Ascending aorta (tissue), 2 donors: ENCODE measurements around the gene TAP2. TPM values are rescaled to one million over a fixed set of nuclear protein-coding genes. Genes with fewer than 3 reads are reported as not detected.
"Not testable (repeated sequence)": the region's sequence is repeated elsewhere in the genome, so short reads cannot be mapped to it uniquely, and the experiment has no call there.

Experiments
- DNase-seq, 2 donors: peaks; one replicate each; pipeline ENCODE4 v3.0.0-alpha.2; 2019; ENCODE audit warnings: low spot score in 2 of 2
- H3K27ac ChIP-seq, 2 donors: fragments of 200-600 bp; sonication (generic); one replicate each; pipeline ENCODE4 v1.5.1; 2016 to 2017; ENCODE audit warnings: mild to moderate bottlenecking in 1 of 2
- H3K27me3 ChIP-seq: fragments of 200-600 bp; sonication (generic); one replicate; pipeline ENCODE4 v1.5.1; 2017
- H3K36me3 ChIP-seq, 2 donors: fragments of 200-600 bp; sonication (generic); one replicate each; pipeline ENCODE4 v1.5.1; 2016
- H3K4me1 ChIP-seq, 2 donors: fragments of 200-600 bp; sonication (generic); one replicate each; pipeline ENCODE4 v1.5.1; 2016 to 2017; ENCODE audit warnings: mild to moderate bottlenecking in 1 of 2
- H3K4me3 ChIP-seq, 2 donors: fragments of 200-600 bp; sonication (generic); one replicate each; pipeline ENCODE4 v1.5.1; 2016 to 2017; ENCODE audit warnings: mild to moderate bottlenecking in 1 of 2
- H3K9me3 ChIP-seq, 2 donors: fragments of 200-600 bp; sonication (generic); one replicate each; pipeline ENCODE4 v1.5.1; 2016
- intact Hi-C: fragments of 100-400 bp; cut with DNase I; formaldehyde crosslinking; loops from one replicate; pipeline ENCODE4 v1.15.1; 2023
- total RNA-seq: library from RNA; depleted of rRNA; stranded (reverse); fragments of >200 nt; gene quantifications from one replicate; pipeline ENCODE4 v1.1.0, GENCODE V29; 2016
- TF ChIP-seq, protein P1 (sequence below), 3 experiments: fragments of 200-600 bp in 2 of 3; fragments of 450-650 bp in 1 of 3; sonication (generic) in 2 of 3; IDR thresholded peaks; one replicate each; pipeline ENCODE4 v1.5.1; 2016 to 2019; ENCODE audit warnings: antibody characterized with exemption in 3 of 3, mild to moderate bottlenecking in 1 of 3, moderate library complexity in 1 of 3

The TAP2 gene
- total RNA-seq, 1 donor from 2014 or later, result 26.7 TPM

DNA sequence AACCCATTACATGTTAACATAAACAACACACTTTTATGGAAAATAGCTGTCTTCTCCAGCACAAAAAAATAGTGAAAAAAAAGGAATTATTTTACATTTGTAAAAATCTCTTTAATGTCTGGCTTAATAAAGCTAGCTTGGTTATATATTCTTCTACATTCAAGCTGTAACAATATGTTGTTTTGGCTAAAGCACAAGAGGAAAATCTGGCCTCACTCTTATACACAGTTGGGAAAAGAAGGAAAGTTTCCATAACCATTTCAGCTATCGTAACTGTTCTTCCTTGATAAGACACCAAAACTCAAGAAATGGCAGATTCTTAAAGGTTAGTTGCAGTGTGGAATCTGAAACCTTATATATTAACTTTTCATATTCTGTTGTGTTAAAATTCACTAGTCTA, 29.4 kb downstream of the TAP2 start:
- Histone ChIP-seq H3K27me3 (no peaks in the 10 kb centered on the region), H3K4me3 (no peak overlapping the region), H3K9me3 (no peaks in the 10 kb centered on the region), H3K27ac (no peak overlapping the region), H3K4me1 (no peaks in the 10 kb centered on the region), H3K36me3 (no peaks in the 10 kb centered on the region)
- TF ChIP-seq, protein P1, sequence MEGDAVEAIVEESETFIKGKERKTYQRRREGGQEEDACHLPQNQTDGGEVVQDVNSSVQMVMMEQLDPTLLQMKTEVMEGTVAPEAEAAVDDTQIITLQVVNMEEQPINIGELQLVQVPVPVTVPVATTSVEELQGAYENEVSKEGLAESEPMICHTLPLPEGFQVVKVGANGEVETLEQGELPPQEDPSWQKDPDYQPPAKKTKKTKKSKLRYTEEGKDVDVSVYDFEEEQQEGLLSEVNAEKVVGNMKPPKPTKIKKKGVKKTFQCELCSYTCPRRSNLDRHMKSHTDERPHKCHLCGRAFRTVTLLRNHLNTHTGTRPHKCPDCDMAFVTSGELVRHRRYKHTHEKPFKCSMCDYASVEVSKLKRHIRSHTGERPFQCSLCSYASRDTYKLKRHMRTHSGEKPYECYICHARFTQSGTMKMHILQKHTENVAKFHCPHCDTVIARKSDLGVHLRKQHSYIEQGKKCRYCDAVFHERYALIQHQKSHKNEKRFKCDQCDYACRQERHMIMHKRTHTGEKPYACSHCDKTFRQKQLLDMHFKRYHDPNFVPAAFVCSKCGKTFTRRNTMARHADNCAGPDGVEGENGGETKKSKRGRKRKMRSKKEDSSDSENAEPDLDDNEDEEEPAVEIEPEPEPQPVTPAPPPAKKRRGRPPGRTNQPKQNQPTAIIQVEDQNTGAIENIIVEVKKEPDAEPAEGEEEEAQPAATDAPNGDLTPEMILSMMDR (IDR thresholded peaks at IDR 0.05), result no peak
- no peak for DNase-seq
- intact Hi-C loops, result no loop called here

DNA sequence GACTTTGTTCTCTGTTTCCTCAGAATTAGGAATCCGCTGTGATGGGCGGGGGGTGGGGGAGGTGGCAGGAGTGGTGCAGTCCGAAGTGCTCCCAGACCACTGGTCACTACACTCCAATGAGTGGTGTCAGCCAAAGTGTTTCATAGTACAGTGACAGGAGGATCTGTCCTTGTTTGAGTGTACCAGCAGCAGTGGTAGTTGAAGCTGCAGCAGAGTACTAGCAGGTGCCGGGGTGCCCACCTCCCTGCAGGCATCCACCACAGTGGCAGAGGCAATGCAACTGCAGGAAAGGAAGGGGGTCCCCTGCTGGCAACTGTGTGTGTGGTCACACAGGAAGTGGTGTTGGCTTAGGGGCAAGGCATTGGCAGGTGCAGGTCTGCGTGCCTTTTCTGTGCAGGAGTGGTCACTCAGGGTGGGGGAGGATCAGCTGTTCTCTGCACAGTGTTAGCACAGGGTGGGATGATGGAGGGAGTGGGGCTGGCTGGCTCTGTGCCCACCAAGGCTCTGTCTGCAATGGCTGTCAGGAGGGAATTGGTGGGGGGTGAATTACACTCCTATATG, 31.4 kb downstream of the TAP2 start:
- Histone ChIP-seq H3K4me1 (no peaks in the 10 kb centered on the region), H3K36me3 (no peaks in the 10 kb centered on the region), H3K9me3 (no peaks in the 10 kb centered on the region), H3K4me3 (no peak overlapping the region), H3K27ac (no peak overlapping the region), H3K27me3 (no peaks in the 10 kb centered on the region)
- TF ChIP-seq, protein P1 (IDR thresholded peaks at IDR 0.05), result no peak
- DNase-seq, result no peak
- intact Hi-C loops, result no loop called here

DNA sequence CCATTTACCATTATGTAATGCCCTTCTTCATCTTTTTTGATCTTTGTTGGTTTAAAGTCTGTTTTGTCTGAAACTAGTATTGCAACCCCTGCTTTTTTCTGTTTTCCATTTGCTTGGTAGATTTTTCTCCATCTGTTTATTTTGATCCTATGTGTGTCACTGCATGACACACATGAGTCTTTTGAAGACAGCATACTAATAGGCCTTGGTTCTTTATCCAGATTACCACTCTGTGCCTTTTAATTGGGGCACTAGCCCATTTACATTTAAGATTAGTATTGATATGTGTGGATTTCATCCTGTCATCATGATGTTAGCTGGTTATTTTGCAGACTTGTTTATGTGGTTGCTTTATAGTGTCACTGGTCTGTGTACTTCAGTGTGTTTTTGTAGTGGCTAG, 33.1 kb downstream of the TAP2 start:
- DNase-seq, H3K4me3 ChIP-seq, intact Hi-C loops, H3K9me3 ChIP-seq, H3K4me1 ChIP-seq, H3K27ac ChIP-seq, H3K27me3 ChIP-seq, H3K36me3 ChIP-seq: not testable (repeated sequence)

DNA sequence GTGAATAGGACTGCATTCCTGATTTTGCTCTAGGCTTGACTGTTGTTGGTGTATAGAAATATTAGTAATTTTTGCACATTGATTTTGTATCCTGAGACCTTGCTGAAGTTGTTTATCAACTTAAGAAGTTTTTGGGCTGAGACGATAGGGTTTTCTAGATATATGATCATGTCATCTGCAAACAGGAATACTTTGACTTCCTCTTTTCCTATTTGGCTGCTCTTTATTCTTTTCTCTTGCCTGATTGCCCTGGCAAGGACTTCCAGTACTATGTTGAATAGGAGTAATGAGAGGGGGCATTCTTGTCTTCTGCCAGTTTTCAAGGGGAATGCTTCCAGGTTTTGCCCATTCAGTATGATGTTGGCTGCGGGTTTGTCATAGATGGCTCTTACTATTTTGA, 35.1 kb downstream of the TAP2 start:
- TF ChIP-seq, protein P1 (IDR thresholded peaks at IDR 0.05), result no peak
- H3K27me3 ChIP-seq, result peaks cover 4% of the 10 kb centered on the region
- intact Hi-C loops, result no loop called here
- no peak for DNase-seq
- no peaks in the 10 kb centered on the region for H3K4me1 ChIP-seq
- H3K4me3 ChIP-seq, result no peak overlapping the region
- H3K27ac ChIP-seq, result no peak overlapping the region
- no peaks in the 10 kb centered on the region for H3K9me3 ChIP-seq
- H3K36me3 ChIP-seq, result no peaks in the 10 kb centered on the region

DNA sequence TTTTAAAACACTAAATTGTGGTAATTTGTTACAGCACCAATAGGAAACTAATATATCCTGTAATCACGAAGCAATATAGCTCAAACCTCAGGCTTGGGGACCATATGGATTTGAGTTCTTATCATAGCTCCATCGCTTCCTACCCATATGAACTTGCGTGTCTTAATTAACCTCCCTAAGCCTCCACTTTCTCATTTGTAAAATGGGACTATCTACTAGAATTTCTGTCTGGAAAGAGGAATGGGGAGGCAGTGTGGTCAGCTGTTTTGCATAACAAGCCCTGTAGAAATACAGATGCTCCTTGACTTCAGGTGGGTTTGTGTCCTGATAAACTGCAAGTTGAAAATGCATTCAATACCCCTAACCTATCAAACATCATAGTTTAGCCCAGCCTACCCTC, 38.8 kb downstream of the TAP2 start:
- Histone ChIP-seq H3K36me3 (no peaks in the 10 kb centered on the region), H3K9me3 (no peaks in the 10 kb centered on the region), H3K4me3 (no peak overlapping the region), H3K27ac (no peak overlapping the region), H3K27me3 (peaks cover 4% of the 10 kb centered on the region), H3K4me1 (no peaks in the 10 kb centered on the region)
- no peak for DNase-seq
- intact Hi-C loops, result loop anchor here (10.0 kb wide), 1 partner anchor 555 kb away; no protein-coding TSS in a partner anchor
- TF ChIP-seq, protein P1 (IDR thresholded peaks at IDR 0.05), result no peak

DNA sequence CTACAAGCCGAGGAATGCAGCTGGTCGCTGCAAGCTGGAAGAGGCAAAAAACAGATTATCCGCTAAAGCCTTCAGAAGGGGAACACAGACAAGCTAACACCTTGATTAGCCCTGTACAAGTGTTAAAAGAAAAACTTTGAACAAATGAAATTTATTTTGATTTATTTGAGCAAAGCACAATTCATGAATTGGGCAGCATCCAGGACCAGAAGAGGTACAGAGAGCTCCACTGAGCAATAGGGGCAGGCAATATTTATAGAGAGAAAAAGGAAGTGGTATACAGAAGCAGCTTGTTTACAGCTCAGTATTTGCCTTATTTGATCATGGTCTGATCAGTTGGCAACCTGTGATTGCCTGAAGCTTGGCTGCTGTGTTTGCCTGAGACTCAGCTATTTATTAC, 39.4 kb downstream of the TAP2 start:
- intact Hi-C loops, result loop anchor here (10.0 kb wide), 1 partner anchor 554 kb away; no protein-coding TSS in a partner anchor
- H3K27ac ChIP-seq, result no peak overlapping the region
- H3K4me1 ChIP-seq, result no peaks in the 10 kb centered on the region
- TF ChIP-seq, protein P1 (IDR thresholded peaks at IDR 0.05), result no peak
- DNase-seq, result no peak
- no peak overlapping the region for H3K4me3 ChIP-seq
- H3K9me3 ChIP-seq, result no peaks in the 10 kb centered on the region
- no peaks in the 10 kb centered on the region for H3K36me3 ChIP-seq
- H3K27me3 ChIP-seq, result peaks cover 4% of the 10 kb centered on the region
